ENCODE results near the gene TBRG4.

Gene TBRG4

GRCh38 chr7:45053941-45054340, 57.6 kb downstream of the TBRG4 start:
- no peaks in the 10 kb centered on the region for H3K4me1 ChIP-seq (ENCODE audit: control insufficient read depth, insufficient read depth, low read length)
- POLR2A ChIA-PET, result no interaction called here
- no peak overlapping the region for H3K27ac ChIP-seq (ENCODE audit: extremely low read depth, low read depth, low read length)
- TF ChIP-seq ZXDB (tag by site-specific recombination; IDR thresholded peaks at IDR 0.05), result no peak
- no peak for TF ChIP-seq SP3 (tag by site-specific recombination; IDR thresholded peaks at IDR 0.05)
- no peak for TF ChIP-seq ZNF658 (tag by site-specific recombination; IDR thresholded peaks at IDR 0.05)
- TF ChIP-seq, protein P1, sequence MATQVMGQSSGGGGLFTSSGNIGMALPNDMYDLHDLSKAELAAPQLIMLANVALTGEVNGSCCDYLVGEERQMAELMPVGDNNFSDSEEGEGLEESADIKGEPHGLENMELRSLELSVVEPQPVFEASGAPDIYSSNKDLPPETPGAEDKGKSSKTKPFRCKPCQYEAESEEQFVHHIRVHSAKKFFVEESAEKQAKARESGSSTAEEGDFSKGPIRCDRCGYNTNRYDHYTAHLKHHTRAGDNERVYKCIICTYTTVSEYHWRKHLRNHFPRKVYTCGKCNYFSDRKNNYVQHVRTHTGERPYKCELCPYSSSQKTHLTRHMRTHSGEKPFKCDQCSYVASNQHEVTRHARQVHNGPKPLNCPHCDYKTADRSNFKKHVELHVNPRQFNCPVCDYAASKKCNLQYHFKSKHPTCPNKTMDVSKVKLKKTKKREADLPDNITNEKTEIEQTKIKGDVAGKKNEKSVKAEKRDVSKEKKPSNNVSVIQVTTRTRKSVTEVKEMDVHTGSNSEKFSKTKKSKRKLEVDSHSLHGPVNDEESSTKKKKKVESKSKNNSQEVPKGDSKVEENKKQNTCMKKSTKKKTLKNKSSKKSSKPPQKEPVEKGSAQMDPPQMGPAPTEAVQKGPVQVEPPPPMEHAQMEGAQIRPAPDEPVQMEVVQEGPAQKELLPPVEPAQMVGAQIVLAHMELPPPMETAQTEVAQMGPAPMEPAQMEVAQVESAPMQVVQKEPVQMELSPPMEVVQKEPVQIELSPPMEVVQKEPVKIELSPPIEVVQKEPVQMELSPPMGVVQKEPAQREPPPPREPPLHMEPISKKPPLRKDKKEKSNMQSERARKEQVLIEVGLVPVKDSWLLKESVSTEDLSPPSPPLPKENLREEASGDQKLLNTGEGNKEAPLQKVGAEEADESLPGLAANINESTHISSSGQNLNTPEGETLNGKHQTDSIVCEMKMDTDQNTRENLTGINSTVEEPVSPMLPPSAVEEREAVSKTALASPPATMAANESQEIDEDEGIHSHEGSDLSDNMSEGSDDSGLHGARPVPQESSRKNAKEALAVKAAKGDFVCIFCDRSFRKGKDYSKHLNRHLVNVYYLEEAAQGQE (tag by site-specific recombination; IDR thresholded peaks at IDR 0.05), result no peak
- TF ChIP-seq GLIS2 (tag by site-specific recombination; IDR thresholded peaks at IDR 0.05), result no peak
- no peak for TF ChIP-seq ZNF221 (tag by site-specific recombination; IDR thresholded peaks at IDR 0.05; ENCODE audit: borderline replicate concordance)
- TF ChIP-seq ZNF600 (tag by site-specific recombination; IDR thresholded peaks at IDR 0.05), result no peak
- TF ChIP-seq ZNF423 (tag by site-specific recombination; IDR thresholded peaks at IDR 0.05), result no peak
- no peak for TF ChIP-seq SALL2 (tag by site-specific recombination; IDR thresholded peaks at IDR 0.05; ENCODE audit: borderline replicate concordance)
- no peak overlapping the region for H3K4me3 ChIP-seq (ENCODE audit: low read depth, low read length)
- CTCF ChIA-PET, result interaction anchor here (0.6 to 1.6 kb wide), 2 partner anchors 15 to 108 kb away, joined by 3 read pairs; no protein-coding TSS in a partner anchor
- no peaks in the 10 kb centered on the region for H3K9me3 ChIP-seq (ENCODE audit: control insufficient read depth, insufficient read depth, low read depth, low read length)
- H3K36me3 ChIP-seq (ENCODE audit: control insufficient read depth in 2 of 2, insufficient read depth in 1 of 2, low read length in 2 of 2), result peaks cover 1 to 3% of the 10 kb centered on the region in 2 experiments; a peak in 2 of 3 replicates

GRCh38 chr7:45053401-45053800, 58.1 kb downstream of the TBRG4 start:
- TF ChIP-seq ZNF560 (tag by site-specific recombination; IDR thresholded peaks at IDR 0.05; ENCODE audit: borderline replicate concordance), result no peak
- no peak for TF ChIP-seq ZNF10 (tag by site-specific recombination; IDR thresholded peaks at IDR 0.05)
- TF ChIP-seq ZNF837 (tag by site-specific recombination; IDR thresholded peaks at IDR 0.05), result no peak
- no peak for TF ChIP-seq ZNF404 (tag by site-specific recombination; IDR thresholded peaks at IDR 0.05)
- TF ChIP-seq KLF17 (tag by site-specific recombination; IDR thresholded peaks at IDR 0.05), result no peak
- TF ChIP-seq ZNF585B (tag by site-specific recombination; IDR thresholded peaks at IDR 0.05), result no peak
- TF ChIP-seq, protein P2, sequence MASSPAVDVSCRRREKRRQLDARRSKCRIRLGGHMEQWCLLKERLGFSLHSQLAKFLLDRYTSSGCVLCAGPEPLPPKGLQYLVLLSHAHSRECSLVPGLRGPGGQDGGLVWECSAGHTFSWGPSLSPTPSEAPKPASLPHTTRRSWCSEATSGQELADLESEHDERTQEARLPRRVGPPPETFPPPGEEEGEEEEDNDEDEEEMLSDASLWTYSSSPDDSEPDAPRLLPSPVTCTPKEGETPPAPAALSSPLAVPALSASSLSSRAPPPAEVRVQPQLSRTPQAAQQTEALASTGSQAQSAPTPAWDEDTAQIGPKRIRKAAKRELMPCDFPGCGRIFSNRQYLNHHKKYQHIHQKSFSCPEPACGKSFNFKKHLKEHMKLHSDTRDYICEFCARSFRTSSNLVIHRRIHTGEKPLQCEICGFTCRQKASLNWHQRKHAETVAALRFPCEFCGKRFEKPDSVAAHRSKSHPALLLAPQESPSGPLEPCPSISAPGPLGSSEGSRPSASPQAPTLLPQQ (tag by site-specific recombination; IDR thresholded peaks at IDR 0.05), result no peak
- no peak for TF ChIP-seq ZNF19 (tag by site-specific recombination; IDR thresholded peaks at IDR 0.05; ENCODE audit: low read depth)
- TF ChIP-seq ZNF626 (tag by site-specific recombination; IDR thresholded peaks at IDR 0.05), result no peak
- no peak for TF ChIP-seq RBAK (tag by site-specific recombination; IDR thresholded peaks at IDR 0.05)
- no peak for TF ChIP-seq ZNF423 (tag by site-specific recombination; IDR thresholded peaks at IDR 0.05)
- peaks cover 3% of the 10 kb centered on the region in 2 experiments; a peak in 2 of 3 replicates for H3K36me3 ChIP-seq (ENCODE audit: control insufficient read depth in 2 of 2, insufficient read depth in 1 of 2, low read length in 2 of 2)
- H3K4me3 ChIP-seq (ENCODE audit: low read depth, low read length), result no peak overlapping the region
- ChIA-PET CTCF (interaction anchor here (1.6 kb wide), 1 partner anchor 16 kb away, joined by 3 read pairs; no protein-coding TSS in a partner anchor), POLR2A (no interaction called here)
- no peak overlapping the region for H3K27ac ChIP-seq (ENCODE audit: extremely low read depth, low read depth, low read length)
- H3K9me3 ChIP-seq (ENCODE audit: control insufficient read depth, insufficient read depth, low read depth, low read length), result no peaks in the 10 kb centered on the region
- H3K4me1 ChIP-seq (ENCODE audit: control insufficient read depth, insufficient read depth, low read length), result no peaks in the 10 kb centered on the region

Data from HEK293 (cell line).